HG03571 (cell line): ENCODE data around the gene PRDM15.

ENCODE experiments used
- ATAC-seq: cut with Tn5 transposase; IDR thresholded peaks from one replicate; pipeline ENCODE4 v1.9.1; 2021; ENCODE audit not compliant: unreplicated experiment

Gene PRDM15

GRCh38 chr21:41753006-41753898 is 125.9 kb downstream of the PRDM15 start:
- ATAC-seq, result no peak

- no peak for ATAC-seq
Measured at GRCh38 chr21:41752231-41752681, 126.9 kb downstream of the PRDM15 start.

GRCh38 chr21:41751611-41752011 is 127.5 kb downstream of the PRDM15 start:
- no peak for ATAC-seq

DNA sequence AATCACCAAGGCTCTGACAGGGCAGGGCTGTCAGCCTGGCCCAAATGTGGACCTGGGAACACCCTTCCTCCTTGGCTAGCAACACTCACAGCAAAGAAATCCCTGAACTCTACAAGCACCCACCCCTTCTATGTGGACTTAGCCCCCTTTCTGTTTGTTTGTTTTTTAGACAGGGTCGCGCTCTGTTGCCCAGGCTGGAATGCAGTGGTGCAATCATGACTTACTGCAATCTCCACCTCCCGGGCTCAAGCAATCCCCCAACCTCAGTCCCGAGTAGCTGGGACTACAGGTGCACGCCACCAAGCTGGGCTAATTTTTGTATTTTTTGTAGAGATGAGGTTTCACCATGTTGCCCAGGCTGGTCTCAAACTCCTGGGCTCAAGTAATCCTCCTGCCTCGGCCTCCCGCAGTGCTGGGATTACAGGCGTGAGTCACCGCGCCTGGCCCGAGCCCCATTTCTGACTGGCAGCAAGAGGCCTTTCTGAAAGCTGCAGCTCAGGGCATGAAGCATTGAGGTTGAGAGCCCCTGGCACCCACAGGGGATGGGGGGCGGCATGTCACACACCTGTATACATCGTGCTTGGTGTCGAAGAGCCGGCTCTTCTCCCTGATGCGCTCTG is 128.5 kb downstream of the PRDM15 start:
- no peak for ATAC-seq

DNA sequence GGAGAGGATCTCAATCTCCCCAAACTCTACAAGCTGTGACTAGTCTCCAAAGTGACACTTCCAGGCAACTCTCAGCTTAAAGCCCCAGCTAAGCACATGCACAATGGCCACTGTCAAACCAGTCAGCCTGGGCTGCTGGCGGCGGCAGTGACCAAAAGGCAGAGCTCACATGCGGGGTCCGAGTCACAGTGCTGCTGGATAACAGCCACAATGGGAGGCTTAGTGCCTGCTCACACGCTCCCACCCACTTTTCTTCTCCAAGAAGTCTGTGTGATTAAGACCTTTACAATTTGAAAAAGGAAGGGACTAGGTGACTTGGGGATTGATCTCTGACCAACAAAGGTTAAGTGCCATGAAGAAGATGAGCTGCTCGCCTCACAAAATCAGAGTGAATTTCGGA is 129.1 kb downstream of the PRDM15 start:
- ATAC-seq, result no peak

GRCh38 chr21:41749286-41749685 is 129.9 kb downstream of the PRDM15 start:
- ATAC-seq, result no peak
